Measurements from ENCODE around the gene NRG3. TPM values are rescaled to one million over a fixed set of nuclear protein-coding genes. Genes with fewer than 3 reads are reported as not detected.

NRG3 gene
- total RNA-seq, 1 donor from 2014 or later, result not detected

DNA sequence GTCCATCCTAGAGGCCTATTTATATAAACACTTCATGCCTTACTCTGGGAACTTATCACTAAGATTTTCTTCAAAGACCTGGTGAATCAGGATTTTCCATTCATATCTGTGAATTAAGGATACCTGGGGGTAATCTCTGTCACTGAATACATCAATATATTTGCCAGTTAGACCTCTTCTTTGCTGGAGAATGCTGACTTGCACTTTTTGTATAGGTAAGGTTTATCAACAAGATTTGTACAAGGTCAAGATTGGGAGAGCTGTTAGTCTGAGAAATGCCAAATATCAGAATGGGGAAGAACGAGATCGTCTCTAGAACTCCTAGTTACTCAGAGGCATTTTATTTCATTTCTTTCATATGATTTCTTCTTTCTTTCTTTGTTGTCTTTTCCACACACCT lies 1060.0 kb downstream of the NRG3 start:
- H3K27ac Mint-ChIP-seq (ENCODE audit: unreplicated experiment), result no peak overlapping the region
- no peaks in the 10 kb centered on the region for H3K36me3 Mint-ChIP-seq (ENCODE audit: low read depth)
- peaks cover 9% of the 10 kb centered on the region for H3K27me3 Mint-ChIP-seq (ENCODE audit: low read depth)
- H3K4me3 Mint-ChIP-seq (ENCODE audit: unreplicated experiment), result no peak overlapping the region
- peaks cover 5% of the 10 kb centered on the region for H3K4me1 Mint-ChIP-seq (ENCODE audit: low read depth)
- TF ChIP-seq, protein P1, sequence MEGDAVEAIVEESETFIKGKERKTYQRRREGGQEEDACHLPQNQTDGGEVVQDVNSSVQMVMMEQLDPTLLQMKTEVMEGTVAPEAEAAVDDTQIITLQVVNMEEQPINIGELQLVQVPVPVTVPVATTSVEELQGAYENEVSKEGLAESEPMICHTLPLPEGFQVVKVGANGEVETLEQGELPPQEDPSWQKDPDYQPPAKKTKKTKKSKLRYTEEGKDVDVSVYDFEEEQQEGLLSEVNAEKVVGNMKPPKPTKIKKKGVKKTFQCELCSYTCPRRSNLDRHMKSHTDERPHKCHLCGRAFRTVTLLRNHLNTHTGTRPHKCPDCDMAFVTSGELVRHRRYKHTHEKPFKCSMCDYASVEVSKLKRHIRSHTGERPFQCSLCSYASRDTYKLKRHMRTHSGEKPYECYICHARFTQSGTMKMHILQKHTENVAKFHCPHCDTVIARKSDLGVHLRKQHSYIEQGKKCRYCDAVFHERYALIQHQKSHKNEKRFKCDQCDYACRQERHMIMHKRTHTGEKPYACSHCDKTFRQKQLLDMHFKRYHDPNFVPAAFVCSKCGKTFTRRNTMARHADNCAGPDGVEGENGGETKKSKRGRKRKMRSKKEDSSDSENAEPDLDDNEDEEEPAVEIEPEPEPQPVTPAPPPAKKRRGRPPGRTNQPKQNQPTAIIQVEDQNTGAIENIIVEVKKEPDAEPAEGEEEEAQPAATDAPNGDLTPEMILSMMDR (IDR thresholded peaks at IDR 0.05), result no peak
- DNase-seq (ENCODE audit: low spot score), result no peak
- no peaks in the 10 kb centered on the region for H3K9me3 Mint-ChIP-seq (ENCODE audit: low read depth)

DNA sequence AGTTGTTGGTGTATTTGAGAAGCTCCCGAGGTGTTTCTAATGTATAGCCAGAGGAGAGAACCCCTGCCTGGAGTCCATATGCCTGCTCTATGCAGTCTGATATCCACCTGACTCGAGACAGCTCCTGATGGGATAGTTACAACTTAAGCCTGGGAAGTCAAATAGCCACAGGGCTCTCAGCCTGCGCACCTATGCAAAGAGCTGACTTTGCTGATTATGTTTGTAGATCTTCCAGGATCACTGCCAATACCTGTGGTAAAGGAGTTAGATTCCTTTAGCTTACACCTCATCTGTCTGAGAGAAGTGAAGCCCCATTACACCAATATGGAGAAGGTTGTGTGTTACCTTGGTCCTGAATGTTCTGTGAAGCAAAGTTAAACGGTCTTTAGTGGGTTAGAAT lies 1063.3 kb downstream of the NRG3 start:
- TF ChIP-seq, protein P1 (IDR thresholded peaks at IDR 0.05), result no peak
- peaks cover 2% of the 10 kb centered on the region for H3K27me3 Mint-ChIP-seq (ENCODE audit: low read depth)
- DNase-seq (ENCODE audit: low spot score), result no peak
- H3K4me1 Mint-ChIP-seq (ENCODE audit: low read depth), result peaks cover 13% of the 10 kb centered on the region
- no peaks in the 10 kb centered on the region for H3K9me3 Mint-ChIP-seq (ENCODE audit: low read depth)
- H3K36me3 Mint-ChIP-seq (ENCODE audit: low read depth), result no peaks in the 10 kb centered on the region
- no peak overlapping the region for H3K27ac Mint-ChIP-seq (ENCODE audit: unreplicated experiment)
- H3K4me3 Mint-ChIP-seq (ENCODE audit: unreplicated experiment), result no peak overlapping the region

DNA sequence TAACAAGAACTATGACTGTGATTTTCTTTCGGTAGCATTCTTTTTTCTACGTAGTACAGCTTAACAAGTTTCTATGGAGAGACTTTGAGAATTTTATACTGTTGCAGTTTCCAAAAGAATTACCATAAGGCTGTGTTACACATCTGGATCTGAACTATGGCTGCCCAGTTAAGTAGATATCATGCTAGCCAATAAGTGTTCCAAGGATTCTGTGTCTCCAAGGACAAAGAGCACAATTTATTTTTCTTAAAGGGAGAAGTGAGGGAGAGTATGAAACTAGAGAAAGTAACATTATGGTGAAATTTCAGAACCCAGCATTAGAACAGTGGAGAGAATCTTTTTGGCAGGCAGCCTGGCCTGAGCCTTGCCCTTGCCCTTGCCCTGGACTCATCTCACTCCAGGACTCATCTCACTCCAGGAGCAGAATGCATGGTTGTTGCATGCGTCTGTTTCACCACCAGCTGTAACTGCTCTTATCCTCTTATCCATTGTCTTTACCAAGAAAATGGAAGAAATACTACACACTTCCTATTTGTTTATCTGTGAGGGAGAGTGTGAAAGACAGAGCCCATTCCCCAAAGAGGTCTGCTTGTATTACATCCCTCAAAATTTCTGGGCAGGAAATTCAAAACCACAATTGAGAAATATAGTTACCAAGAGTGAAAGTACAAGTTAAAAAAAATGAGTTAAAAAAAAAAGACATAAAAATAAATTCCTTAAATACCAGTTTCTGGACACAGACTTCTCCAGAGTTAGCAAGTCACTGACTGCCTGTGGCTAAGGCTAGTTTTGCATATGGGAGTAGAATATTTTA lies 1067.5 kb downstream of the NRG3 start:
- H3K4me1 Mint-ChIP-seq (ENCODE audit: low read depth), result peaks cover 16% of the 10 kb centered on the region
- H3K36me3 Mint-ChIP-seq (ENCODE audit: low read depth), result no peaks in the 10 kb centered on the region
- DNase-seq (ENCODE audit: low spot score), result no peak
- no peak overlapping the region for H3K4me3 Mint-ChIP-seq (ENCODE audit: unreplicated experiment)
- peak overlapping the region; percentile 28 for H3K27ac Mint-ChIP-seq (ENCODE audit: unreplicated experiment)
- H3K27me3 Mint-ChIP-seq (ENCODE audit: low read depth), result peaks cover 2% of the 10 kb centered on the region
- TF ChIP-seq, protein P1 (IDR thresholded peaks at IDR 0.05), result no peak
- peaks cover 3% of the 10 kb centered on the region for H3K9me3 Mint-ChIP-seq (ENCODE audit: low read depth)

DNA sequence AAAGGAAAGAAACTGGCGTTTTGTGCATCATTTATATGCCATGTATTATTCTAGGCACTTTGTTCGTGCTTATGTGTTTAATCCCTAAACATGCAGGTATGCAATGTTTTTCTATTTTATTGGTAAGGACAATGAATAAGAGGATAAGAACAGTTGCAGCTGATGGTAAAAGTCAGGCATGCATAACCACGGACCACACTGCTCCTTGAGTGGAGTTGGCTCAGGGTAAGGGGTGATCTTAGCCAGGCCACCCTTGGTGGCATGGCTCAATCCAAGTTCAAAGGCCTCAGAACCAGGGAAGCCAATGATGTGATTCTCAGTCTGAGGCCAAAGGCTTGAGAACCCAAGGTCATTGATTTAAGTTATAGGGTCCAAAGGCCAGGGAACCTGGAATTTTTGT lies 1068.1 kb downstream of the NRG3 start:
- H3K27ac Mint-ChIP-seq (ENCODE audit: unreplicated experiment), result peak overlapping the region; percentile 28
- H3K4me3 Mint-ChIP-seq (ENCODE audit: unreplicated experiment), result no peak overlapping the region
- no peak for DNase-seq (ENCODE audit: low spot score)

DNA sequence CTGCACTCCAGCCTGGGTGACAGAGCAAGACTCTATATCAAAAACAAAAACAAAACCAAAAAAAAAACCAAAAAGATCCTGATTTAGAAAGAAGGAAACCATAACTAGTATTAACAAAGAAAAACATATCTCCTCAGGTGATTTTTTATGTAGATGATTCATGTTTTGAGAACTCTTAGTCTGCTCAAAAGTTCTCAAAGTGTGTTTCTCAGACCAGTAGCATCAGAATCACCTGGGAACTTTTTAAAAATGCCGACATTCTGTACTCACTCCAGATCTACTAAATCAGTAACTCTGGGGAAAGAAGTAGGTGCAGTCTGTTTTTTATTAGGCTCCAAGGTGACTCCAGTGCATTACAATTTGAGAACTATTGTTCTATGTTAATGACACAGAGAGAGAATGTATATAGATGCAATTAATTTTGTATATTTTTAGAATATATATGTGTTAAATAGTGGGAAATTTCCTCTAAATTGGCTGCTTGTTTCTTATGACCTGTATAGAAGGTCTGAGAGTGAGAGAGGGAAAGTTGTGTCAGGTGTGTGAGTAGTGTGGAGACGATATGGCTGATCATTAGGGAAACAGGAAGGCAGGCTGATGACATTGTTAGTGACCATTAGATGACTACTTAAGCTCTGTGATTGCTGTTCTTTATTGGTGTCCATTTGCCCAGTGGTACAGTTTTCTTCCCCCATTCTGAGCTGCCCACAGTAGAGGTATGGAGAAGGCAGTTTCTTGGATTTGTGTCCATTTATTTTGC lies 1075.0 kb downstream of the NRG3 start:
- peaks cover 6% of the 10 kb centered on the region for H3K27me3 Mint-ChIP-seq (ENCODE audit: low read depth)
- H3K9me3 Mint-ChIP-seq (ENCODE audit: low read depth), result peaks cover 9% of the 10 kb centered on the region
- H3K36me3 Mint-ChIP-seq (ENCODE audit: low read depth), result no peaks in the 10 kb centered on the region
- no peak overlapping the region for H3K4me3 Mint-ChIP-seq (ENCODE audit: unreplicated experiment)
- no peaks in the 10 kb centered on the region for H3K4me1 Mint-ChIP-seq (ENCODE audit: low read depth)
- TF ChIP-seq, protein P1 (IDR thresholded peaks at IDR 0.05), result no peak
- no peak overlapping the region for H3K27ac Mint-ChIP-seq (ENCODE audit: unreplicated experiment)
- DNase-seq (ENCODE audit: low spot score), result no peak

More for the DNA sequence above, 1068.1 kb downstream of the NRG3 start:
- Mint-ChIP-seq H3K4me1 (ENCODE audit: low read depth) (peaks cover 16% of the 10 kb centered on the region), H3K27me3 (ENCODE audit: low read depth) (peaks cover 2% of the 10 kb centered on the region), H3K9me3 (ENCODE audit: low read depth) (peaks cover 3% of the 10 kb centered on the region), H3K36me3 (ENCODE audit: low read depth) (no peaks in the 10 kb centered on the region)
- TF ChIP-seq, protein P1 (IDR thresholded peaks at IDR 0.05), result no peak
